ENCODE data around the gene IGFL4.
"Not testable (repeated sequence)": the region's sequence is repeated elsewhere in the genome, so short reads cannot be mapped to it uniquely, and the experiment has no call there.

IGFL4 gene

GRCh38 chr19:46040952-46041500 is at the start of gene IGFL4:
IGFL4 (minus strand) TSS chr19:46041002; CDS start chr19:46040962, 40 bp downstream.
- in situ Hi-C loops (cut with MboI; ENCODE audit: low sequenced_read_pairs): no loop called here

GRCh38 chr19:46090444-46090843 is 49.6 kb upstream of the IGFL4 start:
- in situ Hi-C loops (cut with MboI; ENCODE audit: low sequenced_read_pairs): no loop called here

GRCh38 chr19:46089432-46089831 is 48.6 kb upstream of the IGFL4 start:
- in situ Hi-C loops (cut with MboI; ENCODE audit: low sequenced_read_pairs): no loop called here

GRCh38 chr19:46088101-46088500 is 47.3 kb upstream of the IGFL4 start:
- in situ Hi-C loops (cut with MboI; ENCODE audit: low sequenced_read_pairs): no loop called here

- in situ Hi-C loops (cut with MboI; ENCODE audit: low sequenced_read_pairs): no loop called here
These were observed 45.1 kb upstream of the IGFL4 start for GRCh38 chr19:46085888-46086287.

DNA sequence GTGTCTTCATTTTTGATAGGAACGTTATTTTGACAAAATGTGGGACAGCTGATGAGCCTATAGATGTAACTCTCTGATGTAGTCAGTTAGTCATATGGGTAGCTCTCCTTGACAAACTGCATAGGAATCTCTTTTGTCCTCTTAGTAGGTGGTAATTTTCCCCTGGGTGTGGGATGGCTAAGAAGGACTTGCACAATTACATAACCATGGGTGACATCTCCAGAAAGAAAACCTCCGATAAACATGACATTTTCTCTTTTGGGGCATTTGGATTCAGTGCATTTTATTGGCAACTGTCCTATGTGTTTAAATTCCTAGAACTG is 41.9 kb upstream of the IGFL4 start:
- in situ Hi-C loops (cut with MboI; ENCODE audit: low sequenced_read_pairs): no loop called here

DNA sequence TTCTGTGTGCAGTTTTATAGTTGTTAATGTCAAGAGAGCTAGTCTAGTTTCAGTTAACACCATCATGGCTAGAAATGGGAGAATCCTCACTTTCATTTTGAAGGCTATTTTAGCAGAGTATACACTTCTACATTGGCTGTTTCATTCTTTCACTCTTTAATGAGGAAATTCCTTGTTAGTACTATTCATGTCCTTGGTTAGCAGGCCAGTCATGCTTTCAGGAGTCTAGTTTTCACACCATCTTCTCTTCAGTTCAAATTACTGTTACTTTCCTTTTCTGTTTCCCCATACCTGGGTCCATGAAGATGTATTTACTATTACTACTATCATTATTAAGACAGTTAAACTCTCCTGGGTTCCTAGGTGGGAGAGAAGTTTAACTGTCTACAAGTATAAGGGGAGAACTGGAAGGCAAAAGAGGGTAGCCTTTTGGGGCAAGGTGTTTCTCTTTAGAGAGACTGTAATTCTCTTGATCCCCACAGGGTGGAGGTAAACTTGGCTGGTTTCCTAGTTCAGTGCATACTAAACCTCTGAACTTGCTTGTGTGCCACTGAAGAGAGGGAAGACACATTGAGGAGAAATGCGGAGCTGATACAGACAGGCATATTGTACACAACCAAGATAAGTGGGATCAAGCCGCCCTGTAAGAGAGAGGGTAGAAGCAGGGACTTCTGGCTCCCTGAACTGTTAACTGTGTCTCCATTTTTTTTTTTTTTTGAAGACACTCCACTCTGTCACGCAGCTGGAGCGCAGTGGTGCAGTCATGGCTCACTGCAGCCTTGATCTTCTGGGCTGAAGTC is 41.3 kb upstream of the IGFL4 start:
- in situ Hi-C loops (cut with MboI; ENCODE audit: low sequenced_read_pairs): no loop called here

- in situ Hi-C loops (cut with MboI; ENCODE audit: low sequenced_read_pairs): no loop called here
These were observed 39.8 kb upstream of the IGFL4 start for GRCh38 chr19:46080561-46080960.

GRCh38 chr19:46079576-46079975 is 38.8 kb upstream of the IGFL4 start:
- in situ Hi-C loops (cut with MboI; ENCODE audit: low sequenced_read_pairs): no loop called here

GRCh38 chr19:46078573-46079332 is 38.0 kb upstream of the IGFL4 start:
- in situ Hi-C loops (cut with MboI; ENCODE audit: low sequenced_read_pairs): not testable (repeated sequence)

- in situ Hi-C loops (cut with MboI; ENCODE audit: low sequenced_read_pairs): no loop called here
These were observed 37.0 kb upstream of the IGFL4 start for GRCh38 chr19:46077815-46078167.

DNA sequence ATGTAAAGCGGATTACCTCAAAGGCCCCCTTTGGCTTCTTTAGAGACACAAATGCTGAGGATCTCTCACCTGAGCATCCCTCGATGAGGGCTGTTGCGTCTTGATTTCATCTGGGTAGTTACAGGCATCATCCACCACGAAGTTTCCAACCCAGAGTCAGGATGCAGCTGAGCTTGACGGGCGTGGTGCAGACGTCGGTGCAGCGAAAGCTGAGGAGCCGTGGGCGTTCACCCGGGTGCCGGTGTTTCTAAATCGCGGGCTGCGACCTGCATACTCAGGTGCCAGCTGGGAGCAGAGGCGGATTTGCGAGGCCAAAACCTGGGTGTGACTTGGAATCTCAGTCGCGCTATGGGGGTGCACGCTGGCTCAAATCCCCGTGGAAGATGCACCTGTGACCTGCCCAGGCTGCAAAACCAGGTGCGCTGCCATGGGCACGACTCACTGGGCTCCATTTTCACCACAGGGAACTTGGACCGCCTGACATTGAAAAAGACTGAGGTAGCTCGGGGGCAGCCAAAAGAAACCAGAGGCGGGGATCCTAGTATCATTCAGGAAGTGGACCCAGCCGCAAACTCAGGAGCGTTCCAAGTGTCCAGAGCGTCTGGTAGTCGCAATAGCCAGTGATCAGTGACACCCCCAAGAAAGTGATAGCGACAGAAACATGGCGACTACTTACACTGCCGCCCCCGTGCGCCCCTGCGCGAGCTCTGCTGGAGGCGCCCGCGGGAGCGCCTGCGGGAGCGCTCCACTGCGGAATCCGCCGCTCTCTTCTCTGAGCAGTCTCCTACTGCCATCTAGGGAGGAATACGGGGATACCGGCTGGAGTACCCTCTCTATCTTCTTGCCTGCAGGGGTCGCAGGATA is 36.4 kb upstream of the IGFL4 start:
- in situ Hi-C loops (cut with MboI; ENCODE audit: low sequenced_read_pairs): no loop called here

GRCh38 chr19:46076031-46076880 is 35.5 kb upstream of the IGFL4 start:
- in situ Hi-C loops (cut with MboI; ENCODE audit: low sequenced_read_pairs): no loop called here

- in situ Hi-C loops (cut with MboI; ENCODE audit: low sequenced_read_pairs): no loop called here
These were observed 32.6 kb upstream of the IGFL4 start for GRCh38 chr19:46073268-46073922.

- in situ Hi-C loops (cut with MboI; ENCODE audit: low sequenced_read_pairs): no loop called here
These were observed 29.1 kb upstream of the IGFL4 start for GRCh38 chr19:46069806-46070341.

DNA sequence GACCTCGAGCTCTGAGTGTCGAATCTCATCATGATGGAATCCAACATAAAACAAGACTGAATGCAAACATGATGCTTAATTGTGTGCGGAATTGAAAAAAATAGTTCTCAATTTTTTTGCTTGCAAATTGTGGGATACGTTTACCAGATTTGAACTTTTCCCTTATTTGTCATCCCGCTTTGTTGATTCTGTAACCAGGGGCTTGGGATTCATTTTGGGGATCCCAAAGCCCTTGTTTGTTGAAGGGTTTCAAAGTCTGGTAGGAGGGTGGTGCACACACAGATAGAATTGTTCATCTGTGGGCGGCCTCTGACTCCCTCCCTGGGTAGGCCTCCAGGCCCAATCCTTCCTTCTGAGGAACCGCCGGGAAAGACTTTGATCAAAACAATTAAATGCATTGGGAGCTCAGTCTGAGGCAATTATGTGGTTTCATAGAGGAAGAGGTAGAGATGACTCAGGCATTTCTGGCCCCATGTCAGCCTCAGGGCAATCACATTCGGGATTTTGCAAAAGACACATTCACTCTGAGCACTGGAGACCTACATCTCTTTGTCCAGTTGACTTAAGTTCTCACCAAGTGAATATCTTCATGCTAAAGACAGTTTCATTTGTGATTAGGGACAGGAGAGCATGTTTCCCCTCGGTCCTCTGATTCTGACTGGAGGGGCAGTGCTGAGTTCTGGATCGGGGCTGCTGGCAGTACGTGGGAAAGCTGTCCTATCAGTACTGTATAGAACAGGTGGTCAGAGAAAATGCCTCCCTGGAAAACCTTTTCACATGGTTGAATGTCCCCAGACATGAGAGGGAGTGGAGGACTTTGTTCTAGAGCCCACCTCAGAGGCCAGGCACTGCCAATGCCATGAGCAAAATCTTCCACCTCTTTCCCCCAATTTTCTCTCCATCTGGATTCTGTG is 27.8 kb upstream of the IGFL4 start:
- in situ Hi-C loops (cut with MboI; ENCODE audit: low sequenced_read_pairs): no loop called here

GRCh38 chr19:46067691-46068090 is 26.9 kb upstream of the IGFL4 start:
- in situ Hi-C loops (cut with MboI; ENCODE audit: low sequenced_read_pairs): no loop called here

- in situ Hi-C loops (cut with MboI; ENCODE audit: low sequenced_read_pairs): no loop called here
These were observed 25.7 kb upstream of the IGFL4 start for GRCh38 chr19:46066471-46066870.

Measured in hTERT RPE-1 (cell line).